ENCODE data around the gene CXCL8. TPM values are rescaled to one million over a fixed set of nuclear protein-coding genes. Genes with fewer than 3 reads are reported as not detected.

The CXCL8 gene
- total and polyA plus RNA-seq, 9 of the 15 experiments (the other 6 are each of a cell fraction or from before 2014, with no cell fraction given): 1.6 to 7.7 (median 3.3) TPM

DNA sequence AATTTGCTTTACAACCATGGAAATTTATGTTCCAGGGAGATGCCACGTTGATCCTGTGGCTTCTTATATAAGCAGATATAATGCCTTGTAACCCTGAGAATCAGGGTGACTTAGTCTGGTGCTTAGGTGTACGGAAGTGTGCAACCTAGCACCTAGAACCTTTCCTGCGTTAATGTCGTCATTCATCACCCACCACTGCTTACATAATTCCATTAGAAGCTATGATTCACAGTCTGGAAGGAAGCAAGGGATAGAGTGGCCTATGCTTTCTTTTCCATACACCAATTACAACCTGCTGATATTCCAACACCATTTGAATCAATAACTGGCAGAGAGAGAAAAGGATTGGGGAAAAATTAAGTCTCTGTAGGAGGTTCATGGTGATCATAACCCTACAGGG lies 17.3 kb upstream of the CXCL8 start:
- CTCF ChIA-PET (ENCODE audit: low intra/inter-chr PET ratio): no interaction called here
- FAIRE-seq: no peak

More for the DNA sequence above, 17.3 kb upstream of the CXCL8 start:
- no TSS peak for BruUV-seq (replicated peaks)
- no peak for ATAC-seq
- DNase-seq (ENCODE audit: extremely low read depth in 1 of 4, low spot score in 3 of 4): no peak
- WGBS (ENCODE audit: insufficient coverage, low coverage, missing lambda C conversion rate): 55% methylated on average over 4 of the region's 4 CpGs
- intact Hi-C loops (cut with micrococcal nuclease) (loop anchor here (10.0 kb wide), 1 partner anchor 312 kb away; the partner anchor contains the start of gene CXCL3), in situ Hi-C loops (cut with MboI) (loop anchor here (10.0 to 25.0 kb wide), 2 partner anchors 312 to 939 kb away; partner anchors contain the start of gene CXCL3)
- H3K9me1 ChIP-seq (ENCODE audit: control insufficient read depth, insufficient read depth, low read length): no peaks in the 10 kb centered on the region
- H2AFZ ChIP-seq (ENCODE audit: low read depth, low read length): no peak overlapping the region; the same call in 1 of the 2 replicates
- no peak overlapping the region for H3K4me3 ChIP-seq
- H3K27ac ChIP-seq (ENCODE audit: extremely low read depth, low read depth, low read length): no peak overlapping the region
- H3K4me1 ChIP-seq (replicated peaks in 1 of 2; ENCODE audit: control insufficient read depth in 2 of 2, insufficient read depth in 2 of 2, low read length in 2 of 2): peaks cover 0 to 6% of the 10 kb centered on the region in 2 experiments; a peak in 2 of 5 replicates
- H4K20me1 ChIP-seq (replicated peaks; ENCODE audit: control insufficient read depth, insufficient read depth, low read length): no peaks in the 10 kb centered on the region
- no peaks in the 10 kb centered on the region for H3K36me3 ChIP-seq (ENCODE audit: control insufficient read depth, insufficient read depth, low read length)
- TF ChIP-seq, protein P1, sequence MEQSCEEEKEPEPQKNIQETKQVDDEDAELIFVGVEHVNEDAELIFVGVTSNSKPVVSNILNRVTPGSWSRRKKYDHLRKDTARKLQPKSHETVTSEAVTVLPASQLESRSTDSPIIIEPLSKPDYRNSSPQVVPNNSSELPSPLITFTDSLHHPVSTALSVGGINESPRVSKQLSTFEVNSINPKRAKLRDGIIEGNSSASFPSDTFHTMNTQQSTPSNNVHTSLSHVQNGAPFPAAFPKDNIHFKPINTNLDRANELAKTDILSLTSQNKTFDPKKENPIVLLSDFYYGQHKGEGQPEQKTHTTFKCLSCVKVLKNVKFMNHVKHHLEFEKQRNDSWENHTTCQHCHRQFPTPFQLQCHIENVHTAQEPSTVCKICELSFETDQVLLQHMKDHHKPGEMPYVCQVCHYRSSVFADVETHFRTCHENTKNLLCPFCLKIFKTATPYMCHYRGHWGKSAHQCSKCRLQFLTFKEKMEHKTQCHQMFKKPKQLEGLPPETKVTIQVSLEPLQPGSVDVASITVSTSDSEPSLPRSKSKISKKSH (CRISPR knock-in tag; IDR thresholded peaks at IDR 0.05): no peak
- no peak for TF ChIP-seq CBFA2T2 (conservative IDR thresholded peaks at IDR 0.05)
- TF ChIP-seq, protein P2, sequence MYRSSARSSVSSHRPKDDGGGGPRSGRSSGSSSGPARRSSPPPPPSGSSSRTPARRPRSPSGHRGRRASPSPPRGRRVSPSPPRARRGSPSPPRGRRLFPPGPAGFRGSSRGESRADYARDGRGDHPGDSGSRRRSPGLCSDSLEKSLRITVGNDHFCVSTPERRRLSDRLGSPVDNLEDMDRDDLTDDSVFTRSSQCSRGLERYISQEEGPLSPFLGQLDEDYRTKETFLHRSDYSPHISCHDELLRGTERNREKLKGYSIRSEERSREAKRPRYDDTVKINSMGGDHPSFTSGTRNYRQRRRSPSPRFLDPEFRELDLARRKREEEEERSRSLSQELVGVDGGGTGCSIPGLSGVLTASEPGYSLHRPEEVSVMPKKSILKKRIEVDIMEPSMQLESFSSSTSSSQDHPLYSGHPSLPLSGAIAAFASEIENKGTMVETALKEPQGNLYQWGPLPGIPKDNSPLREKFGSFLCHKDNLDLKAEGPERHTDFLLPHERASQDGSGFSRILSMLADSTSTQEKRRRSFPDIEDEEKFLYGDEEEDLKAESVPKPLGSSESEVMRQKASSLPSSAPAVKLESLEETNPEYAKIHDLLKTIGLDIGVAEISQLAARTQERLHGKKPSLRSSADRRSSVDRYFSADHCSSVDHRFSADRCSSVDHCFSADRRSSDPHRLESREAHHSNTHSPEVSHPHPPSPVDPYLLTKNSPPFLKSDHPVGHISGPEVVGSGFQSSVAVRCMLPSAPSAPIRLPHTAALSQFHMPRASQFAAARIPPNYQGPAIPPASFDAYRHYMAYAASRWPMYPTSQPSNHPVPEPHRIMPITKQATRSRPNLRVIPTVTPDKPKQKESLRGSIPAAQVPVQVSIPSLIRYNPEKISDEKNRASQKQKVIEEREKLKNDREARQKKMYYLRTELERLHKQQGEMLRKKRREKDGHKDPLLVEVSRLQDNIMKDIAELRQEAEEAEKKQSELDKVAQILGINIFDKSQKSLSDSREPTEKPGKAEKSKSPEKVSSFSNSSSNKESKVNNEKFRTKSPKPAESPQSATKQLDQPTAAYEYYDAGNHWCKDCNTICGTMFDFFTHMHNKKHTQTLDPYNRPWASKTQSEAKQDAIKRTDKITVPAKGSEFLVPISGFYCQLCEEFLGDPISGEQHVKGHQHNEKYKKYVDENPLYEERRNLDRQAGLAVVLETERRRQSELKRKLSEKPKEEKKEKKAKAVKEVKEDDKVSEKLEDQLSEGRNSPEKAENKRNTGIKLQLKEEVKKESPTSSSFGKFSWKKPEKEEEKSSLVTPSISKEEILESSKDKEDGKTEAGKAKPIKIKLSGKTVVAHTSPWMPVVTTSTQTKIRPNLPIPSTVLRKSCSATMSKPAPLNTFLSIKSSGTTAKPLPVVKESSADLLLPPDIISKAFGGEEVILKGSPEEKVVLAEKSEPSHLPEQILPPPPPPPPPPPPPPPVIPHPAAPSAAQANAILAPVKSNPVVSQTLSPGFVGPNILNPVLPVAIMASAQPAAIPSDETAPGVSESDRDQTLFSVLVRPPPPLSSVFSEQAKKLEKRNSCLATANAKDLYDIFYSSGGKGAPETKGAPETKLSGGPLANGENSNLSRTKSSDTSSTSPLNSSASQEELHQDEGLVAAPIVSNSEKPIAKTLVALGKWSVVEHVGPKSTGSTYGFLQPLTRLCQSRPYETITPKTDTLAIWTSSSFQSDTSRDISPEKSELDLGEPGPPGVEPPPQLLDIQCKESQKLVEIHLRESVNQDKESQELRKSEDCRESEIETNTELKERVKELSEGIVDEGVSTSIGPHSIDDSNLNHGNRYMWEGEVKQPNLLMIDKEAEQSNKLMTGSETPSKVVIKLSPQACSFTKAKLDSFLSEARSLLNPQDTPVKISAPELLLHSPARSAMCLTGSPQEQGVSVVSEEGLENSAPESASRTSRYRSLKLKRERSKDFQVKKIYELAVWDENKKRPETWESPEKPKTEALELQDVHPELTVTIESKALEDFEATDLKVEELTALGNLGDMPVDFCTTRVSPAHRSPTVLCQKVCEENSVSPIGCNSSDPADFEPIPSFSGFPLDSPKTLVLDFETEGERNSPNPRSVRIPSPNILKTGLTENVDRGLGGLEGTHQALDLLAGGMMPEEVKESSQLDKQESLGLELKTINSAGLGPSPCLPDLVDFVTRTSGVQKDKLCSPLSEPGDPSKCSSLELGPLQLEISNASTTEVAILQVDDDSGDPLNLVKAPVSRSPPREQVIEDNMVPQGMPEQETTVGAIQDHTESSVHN (IDR thresholded peaks at IDR 0.05; ENCODE audit: borderline replicate concordance in 1 of 2, low read depth in 1 of 2): no peak
- TF ChIP-seq ZNF239 (CRISPR knock-in tag; IDR thresholded peaks at IDR 0.05): no peak
- no peak for TF ChIP-seq BHLHE40 (IDR thresholded peaks at IDR 0.05; ENCODE audit: low read length)
- no peak for TF ChIP-seq SMAD1 (IDR thresholded peaks at IDR 0.05; ENCODE audit: low read depth, low read length, partially characterized antibody)
- TF ChIP-seq ETV1 (tag; conservative IDR thresholded peaks at IDR 0.05; ENCODE audit: low read depth): no peak
- TF ChIP-seq HDAC8 (tag; IDR thresholded peaks at IDR 0.05): no peak
- TF ChIP-seq HLTF (IDR thresholded peaks at IDR 0.05): no peak
- TF ChIP-seq, protein P3, sequence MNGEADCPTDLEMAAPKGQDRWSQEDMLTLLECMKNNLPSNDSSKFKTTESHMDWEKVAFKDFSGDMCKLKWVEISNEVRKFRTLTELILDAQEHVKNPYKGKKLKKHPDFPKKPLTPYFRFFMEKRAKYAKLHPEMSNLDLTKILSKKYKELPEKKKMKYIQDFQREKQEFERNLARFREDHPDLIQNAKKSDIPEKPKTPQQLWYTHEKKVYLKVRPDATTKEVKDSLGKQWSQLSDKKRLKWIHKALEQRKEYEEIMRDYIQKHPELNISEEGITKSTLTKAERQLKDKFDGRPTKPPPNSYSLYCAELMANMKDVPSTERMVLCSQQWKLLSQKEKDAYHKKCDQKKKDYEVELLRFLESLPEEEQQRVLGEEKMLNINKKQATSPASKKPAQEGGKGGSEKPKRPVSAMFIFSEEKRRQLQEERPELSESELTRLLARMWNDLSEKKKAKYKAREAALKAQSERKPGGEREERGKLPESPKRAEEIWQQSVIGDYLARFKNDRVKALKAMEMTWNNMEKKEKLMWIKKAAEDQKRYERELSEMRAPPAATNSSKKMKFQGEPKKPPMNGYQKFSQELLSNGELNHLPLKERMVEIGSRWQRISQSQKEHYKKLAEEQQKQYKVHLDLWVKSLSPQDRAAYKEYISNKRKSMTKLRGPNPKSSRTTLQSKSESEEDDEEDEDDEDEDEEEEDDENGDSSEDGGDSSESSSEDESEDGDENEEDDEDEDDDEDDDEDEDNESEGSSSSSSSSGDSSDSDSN (IDR thresholded peaks at IDR 0.05; ENCODE audit: borderline replicate concordance in 1 of 2, low read depth in 2 of 2, low read length in 2 of 2): no peak
- POLR2A ChIA-PET: no interaction called here
- H3K9ac ChIP-seq (ENCODE audit: insufficient read depth in 1 of 2, low read depth in 2 of 2, low read length in 2 of 2): no peak overlapping the region
- no peak overlapping the region for H3K4me2 ChIP-seq (ENCODE audit: insufficient read depth, low read length)
- H3K9me3 ChIP-seq (replicated peaks; ENCODE audit: control insufficient read depth, insufficient read depth, low read depth, low read length): no peaks in the 10 kb centered on the region
- no peaks in the 10 kb centered on the region for H3K79me2 ChIP-seq (ENCODE audit: control insufficient read depth, insufficient read depth, low read length)
- no peaks in the 10 kb centered on the region for H3K27me3 ChIP-seq (ENCODE audit: control insufficient read depth in 2 of 2, insufficient read depth in 2 of 2, low read length in 2 of 2)
